ENCODE results near the gene BSND.

The BSND gene

GRCh38 chr1:54975356-54976108 is 23.2 kb upstream of the BSND start:
- DNase-seq (ENCODE audit: low read depth in 2 of 3, low spot score in 1 of 3) = no peak

- DNase-seq (ENCODE audit: low read depth in 2 of 3, low spot score in 1 of 3) = no peak
Measured at GRCh38 chr1:54976747-54977146, 22.0 kb upstream of the BSND start.

- no peak for DNase-seq (ENCODE audit: low read depth in 2 of 3, low spot score in 1 of 3)
Measured at GRCh38 chr1:54977533-54978297, 21.0 kb upstream of the BSND start.

GRCh38 chr1:54978528-54979326 is 20.0 kb upstream of the BSND start:
- no peak for DNase-seq (ENCODE audit: low read depth in 2 of 3, low spot score in 1 of 3)

- DNase-seq (ENCODE audit: low read depth in 2 of 3, low spot score in 1 of 3) = no peak
Measured at GRCh38 chr1:54979327-54979891, 19.3 kb upstream of the BSND start.

- no peak for DNase-seq (ENCODE audit: low read depth in 2 of 3, low spot score in 1 of 3)
Measured at GRCh38 chr1:54980046-54980527, 18.6 kb upstream of the BSND start.

- DNase-seq (ENCODE audit: low read depth in 2 of 3, low spot score in 1 of 3) = no peak
Measured at GRCh38 chr1:54980528-54981241, 18.0 kb upstream of the BSND start, which contains the start of gene TMEM61. TSS of gene TMEM61 (plus strand) at chr1:54980628. CDS start at chr1:54981066, 438 bp downstream.

GRCh38 chr1:54981466-54981865 is 17.3 kb upstream of the BSND start:
- DNase-seq (ENCODE audit: low read depth in 2 of 3, low spot score in 1 of 3) = no peak

- DNase-seq (ENCODE audit: low read depth in 2 of 3, low spot score in 1 of 3) = no peak
Measured at GRCh38 chr1:54982739-54983138, 16.0 kb upstream of the BSND start.

GRCh38 chr1:54984131-54984842 is 14.4 kb upstream of the BSND start:
- DNase-seq (ENCODE audit: low read depth in 2 of 3, low spot score in 1 of 3) = no peak

GRCh38 chr1:54985556-54985955 is 13.2 kb upstream of the BSND start:
- no peak for DNase-seq (ENCODE audit: low read depth in 2 of 3, low spot score in 1 of 3)

GRCh38 chr1:54986025-54986424 is 12.7 kb upstream of the BSND start:
- DNase-seq (ENCODE audit: low read depth in 2 of 3, low spot score in 1 of 3) = no peak

- DNase-seq (ENCODE audit: low read depth in 2 of 3, low spot score in 1 of 3) = no peak
Measured at GRCh38 chr1:54986533-54986932, 12.2 kb upstream of the BSND start.

GRCh38 chr1:54987427-54987826 is 11.3 kb upstream of the BSND start:
- DNase-seq (ENCODE audit: low read depth in 2 of 3, low spot score in 1 of 3) = no peak

- DNase-seq (ENCODE audit: low read depth in 2 of 3, low spot score in 1 of 3) = no peak
Measured at GRCh38 chr1:54987919-54988705, 10.6 kb upstream of the BSND start.

- DNase-seq (ENCODE audit: low read depth in 2 of 3, low spot score in 1 of 3) = no peak
Measured at GRCh38 chr1:54988975-54989374, 9.8 kb upstream of the BSND start.

- no peak for DNase-seq (ENCODE audit: low read depth in 2 of 3, low spot score in 1 of 3)
Measured at GRCh38 chr1:54989473-54989872, 9.3 kb upstream of the BSND start.

GRCh38 chr1:54989968-54990810 is 8.5 kb upstream of the BSND start:
- no peak for DNase-seq (ENCODE audit: low read depth in 2 of 3, low spot score in 1 of 3)
